Measurements from ENCODE around the gene PSIP1. TPM values are rescaled to one million over a fixed set of nuclear protein-coding genes. Genes with fewer than 3 reads are reported as not detected.

The PSIP1 gene
- 11.8 and 14.6 TPM in 2 replicates for total RNA-seq

GRCh38 chr9:15510789-15511575 is at the start of gene PSIP1:
PSIP1 (minus strand) TSS chr9:15510970; CDS start chr9:15510188, 782 bp downstream.

GRCh38 chr9:15552636-15553527 is 42.1 kb upstream of the PSIP1 start, which contains the start of gene CCDC171:
CCDC171 (plus strand) TSS chr9:15553043; CDS start chr9:15564089, 11,046 bp downstream.

DNA sequence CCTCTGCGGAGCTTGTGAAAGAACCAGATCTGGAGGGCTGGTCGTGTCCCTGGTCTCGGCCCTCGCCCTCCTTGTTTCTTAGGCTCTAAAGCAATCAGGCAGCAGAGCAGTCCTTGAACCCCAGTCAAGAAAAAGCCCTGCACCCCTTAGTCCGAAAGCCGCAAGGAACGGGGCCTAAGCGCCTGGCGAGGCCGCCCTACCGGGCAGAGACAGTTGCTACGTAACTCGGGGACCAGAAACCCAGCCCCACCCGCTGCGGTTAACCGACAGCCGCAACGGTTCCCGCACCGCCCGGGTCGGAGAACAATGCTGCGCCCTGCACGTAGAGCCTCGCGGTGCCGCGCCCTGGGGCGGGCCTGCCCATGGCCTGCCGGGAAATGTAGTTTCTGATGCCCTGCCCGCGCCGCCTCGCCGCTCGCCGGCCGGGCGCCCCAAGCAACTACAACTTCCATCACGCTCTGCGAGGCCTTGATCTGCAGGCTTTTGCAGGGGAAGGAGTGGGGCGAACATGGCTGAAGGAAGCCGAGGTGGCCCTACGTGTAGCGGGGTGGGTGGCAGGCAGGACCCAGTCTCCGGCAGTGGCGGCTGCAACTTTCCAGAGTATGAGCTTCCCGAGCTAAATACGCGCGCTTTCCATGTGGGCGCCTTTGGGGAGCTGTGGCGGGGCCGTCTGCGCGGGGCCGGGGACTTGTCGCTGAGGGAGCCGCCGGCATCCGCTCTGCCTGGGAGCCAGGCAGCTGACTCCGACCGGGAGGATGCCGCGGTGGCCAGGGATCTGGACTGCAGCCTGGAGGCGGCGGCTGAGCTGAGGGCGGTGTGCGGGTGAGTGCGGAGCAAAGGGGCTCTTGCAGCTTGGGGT is 88.2 kb downstream of the PSIP1 start, which contains the start of gene SNAPC3:
TSS of gene SNAPC3 (plus strand) at position 505 of the 859 bp plus-strand sequence. CDS start at position 509, 4 bp downstream.

Other genes starting within 250 kb of the PSIP1 start
- 8.6 and 9.2 TPM in 2 replicates for gene TTC39B, start 203.8 kb downstream of the PSIP1 start, total RNA-seq
- 26.0 and 33.2 TPM in 2 replicates for gene SNAPC3, start 88.1 kb downstream of the PSIP1 start, total RNA-seq
- 1.3 and 1.5 TPM in 2 replicates for gene CCDC171, start 42.1 kb upstream of the PSIP1 start, total RNA-seq

Measured in cardiac atrium fibroblast (primary cell).